ENCODE data around the gene IL7R. TPM values are rescaled to one million over a fixed set of nuclear protein-coding genes. Genes with fewer than 3 reads are reported as not detected.

IL7R gene
- total and polyA plus RNA-seq, 9 donors, result 0.28 to 11.3 (median 3.2) TPM

GRCh38 chr5:35826056-35826455 is 30.6 kb upstream of the IL7R start:
- Histone ChIP-seq H3K27me3 (no peaks in the 10 kb centered on the region), H3K36me3 (no peaks in the 10 kb centered on the region), H3K9me3 (no peaks in the 10 kb centered on the region), H3K27ac (no peak overlapping the region), H3K4me1 (ENCODE audit: insufficient read depth) (no peaks in the 10 kb centered on the region), H3K4me3 (no peak overlapping the region)
- intact Hi-C loops (cut with DNase I), result no loop called here
- WGBS, 3 donors, result 86 to 96% (median 95%) methylated on average over 3 of the region's 3 CpGs
- TF ChIP-seq POLR2A (IDR thresholded peaks at IDR 0.05) (no peak), EP300 (IDR thresholded peaks at IDR 0.05) (no peak), CTCF (IDR thresholded peaks at IDR 0.05) (no peak)
- DNase-seq, result no peak

GRCh38 chr5:35826554-35826953 is 30.1 kb upstream of the IL7R start:
- Histone ChIP-seq H3K4me1 (ENCODE audit: insufficient read depth) (no peaks in the 10 kb centered on the region), H3K36me3 (no peaks in the 10 kb centered on the region), H3K9me3 (no peaks in the 10 kb centered on the region), H3K27me3 (no peaks in the 10 kb centered on the region), H3K27ac (no peak overlapping the region), H3K4me3 (no peak overlapping the region)
- TF ChIP-seq POLR2A (IDR thresholded peaks at IDR 0.05) (no peak), EP300 (IDR thresholded peaks at IDR 0.05) (no peak), CTCF (IDR thresholded peaks at IDR 0.05) (no peak)
- no peak for DNase-seq
- intact Hi-C loops (cut with DNase I), result no loop called here
- WGBS, 3 donors, result 65 to 74% (median 69%) methylated on average over 2 of the region's 2 CpGs

- Histone ChIP-seq H3K9me3 (no peaks in the 10 kb centered on the region), H3K4me1 (ENCODE audit: insufficient read depth) (no peaks in the 10 kb centered on the region), H3K4me3 (no peak overlapping the region), H3K27ac (no peak overlapping the region), H3K36me3 (no peaks in the 10 kb centered on the region), H3K27me3 (no peaks in the 10 kb centered on the region)
- 75 to 84% (median 81%) methylated on average over 4 of the region's 4 CpGs for WGBS, 3 donors
- TF ChIP-seq CTCF (IDR thresholded peaks at IDR 0.05) (no peak), EP300 (IDR thresholded peaks at IDR 0.05) (no peak), POLR2A (IDR thresholded peaks at IDR 0.05) (no peak)
- no peak for DNase-seq
- intact Hi-C loops (cut with DNase I), result no loop called here
These were observed 28.6 kb upstream of the IL7R start for GRCh38 chr5:35828082-35828598.

- 58 to 72% (median 63%) methylated on average over 4 of the region's 4 CpGs for WGBS, 3 donors
- Histone ChIP-seq H3K27ac (no peak overlapping the region), H3K4me1 (ENCODE audit: insufficient read depth) (no peaks in the 10 kb centered on the region), H3K36me3 (no peaks in the 10 kb centered on the region), H3K4me3 (no peak overlapping the region), H3K9me3 (no peaks in the 10 kb centered on the region), H3K27me3 (no peaks in the 10 kb centered on the region)
- DNase-seq, result no peak
- TF ChIP-seq CTCF (IDR thresholded peaks at IDR 0.05) (no peak), POLR2A (IDR thresholded peaks at IDR 0.05) (no peak), EP300 (IDR thresholded peaks at IDR 0.05) (no peak)
- intact Hi-C loops (cut with DNase I), result no loop called here
These were observed 26.1 kb upstream of the IL7R start for GRCh38 chr5:35830587-35830986.

All from ovary (tissue), 9 donors.